H1 (cell line): ENCODE data around the gene TRIP13. TPM values are rescaled to one million over a fixed set of nuclear protein-coding genes. Genes with fewer than 3 reads are reported as not detected.

Experiments
- ASH2L ChIP-seq: fragments of 200-600, 300-600 bp; sonication (generic); IDR thresholded peaks from one replicate; pipeline ENCODE4 v1.7.1; 2017; ENCODE audit warnings: low read length
- BCL11A ChIP-seq, 2 experiments: IDR thresholded peaks; one replicate each; pipeline ENCODE4 v1.6.1; 2011; ENCODE audit warnings: low read depth in 2 of 2, low read length in 2 of 2, mild to moderate bottlenecking in 2 of 2
- BRCA1 ChIP-seq: IDR thresholded peaks from 2 replicates; pipeline ENCODE4 v1.6.1; 2012; ENCODE audit warnings: low read depth, low read length, improper control_type of control experiment
- CHD1 ChIP-seq: IDR thresholded peaks from 2 replicates; pipeline ENCODE4 v1.6.1; 2012; ENCODE audit warnings: low read depth, low read length, improper control_type of control experiment
- CHD2 ChIP-seq: IDR thresholded peaks from 2 replicates; pipeline ENCODE4 v1.6.1; 2012; ENCODE audit warnings: low read length, improper control_type of control experiment
- HDAC2 ChIP-seq, 2 experiments: fragments of 300-600 bp in 1 of 2; sonication (generic) in 1 of 2; IDR thresholded peaks; 2 replicates each; pipeline ENCODE4 v1.6.1; 2011 to 2012; ENCODE audit warnings: low read depth in 2 of 2, low read length in 2 of 2, mild to moderate bottlenecking in 2 of 2, moderate library complexity in 2 of 2, borderline replicate concordance in 1 of 2, inconsistent platforms in 1 of 2
- JUN ChIP-seq: IDR thresholded peaks from 2 replicates; pipeline ENCODE4 v1.6.1; 2011; ENCODE audit warnings: low read depth, mild to moderate bottlenecking, improper control_type of control experiment, low read length
- KDM4A ChIP-seq: IDR thresholded peaks from one replicate; pipeline ENCODE4 v1.7.1; 2012; ENCODE audit warnings: low read depth, mild to moderate bottlenecking, moderate library complexity, low read length, inconsistent platforms; ENCODE audit not compliant: severe bottlenecking
- MAFK ChIP-seq: IDR thresholded peaks from 2 replicates; pipeline ENCODE4 v1.6.1; 2012; ENCODE audit warnings: low read depth, mild to moderate bottlenecking, improper control_type of control experiment, low read length
- NANOG ChIP-seq: IDR thresholded peaks from 2 replicates; pipeline ENCODE4 v1.6.1; 2011; ENCODE audit warnings: low read length, low read depth, mild to moderate bottlenecking, inconsistent platforms; ENCODE audit not compliant: insufficient read depth, poor library complexity, severe bottlenecking
- RBBP5 ChIP-seq: IDR thresholded peaks from 2 replicates; pipeline ENCODE4 v1.7.1; 2012; ENCODE audit warnings: low read depth, mild to moderate bottlenecking, inconsistent platforms, low read length, moderate library complexity, borderline replicate concordance
- RNF2 ChIP-seq: fragments of 200-900, 300-1000 bp; sonication (generic); IDR thresholded peaks from 2 replicates; pipeline ENCODE4 v1.7.1; 2016; ENCODE audit warnings: borderline replicate concordance, low read depth, mild to moderate bottlenecking, antibody characterized with exemption, low read length; ENCODE audit not compliant: poor library complexity, severe bottlenecking; ENCODE audit errors: missing control alignments
- SAP30 ChIP-seq: fragments of 300-600 bp; sonication (generic); IDR thresholded peaks from 2 replicates; pipeline ENCODE4 v1.7.1; 2012; ENCODE audit warnings: low read length, moderate library complexity, mild to moderate bottlenecking, inconsistent platforms; ENCODE audit not compliant: insufficient read depth, insufficient replicate concordance
- SIN3A ChIP-seq, 2 experiments: IDR thresholded peaks in 1 of 2; conservative IDR thresholded peaks in 1 of 2; 2 replicates each; pipeline ENCODE4 v1.6.1; 2011 to 2012; ENCODE audit warnings: low read length in 2 of 2, improper control_type of control experiment in 1 of 2, low read depth in 1 of 2, mild to moderate bottlenecking in 1 of 2
- SIX5 ChIP-seq: IDR thresholded peaks from 2 replicates; pipeline ENCODE4 v1.6.1; 2011; ENCODE audit warnings: mild to moderate bottlenecking, low read depth, low read length
- SRF ChIP-seq: IDR thresholded peaks from 2 replicates; pipeline ENCODE4 v1.6.1; 2011; ENCODE audit warnings: mild to moderate bottlenecking, low read depth, low read length, moderate library complexity
- TAF7 ChIP-seq: optimal IDR thresholded peaks from 2 replicates; pipeline ENCODE3; 2011; ENCODE audit warnings: low read depth, mild to moderate bottlenecking, inconsistent platforms, low read length, moderate library complexity, borderline replicate concordance
- polyA plus RNA-seq, 7 experiments: library from polyadenylated mRNA; depleted of rRNA in 3 of 7; stranded (reverse) in 5 of 7; unstranded in 2 of 7; fragments of >200 nt in 5 of 7; fragments of 200-250 nt in 2 of 7; gene quantifications; 1 replicate in 5 of 7; 2 replicates in 1 of 7; 4 replicates in 1 of 7; pipeline versions ENCODE4 v1.2.1 to v1.2.3, GENCODE V29; 2011 to 2013; ENCODE audit warnings: missing spikeins in 2 of 7, mixed read lengths in 2 of 7
- total RNA-seq: library from RNA; stranded (reverse); fragmentation: NEBNext Ultra II Directional; extraction: Animal tissue kit (Norgen Biotek cat#: 25700); gene quantifications from 2 replicates; pipeline ENCODE4 v1.2.1, GENCODE V29; 2021
- TF ChIP-seq, protein P1 (sequence below), 3 experiments: IDR thresholded peaks; 1 replicate in 2 of 3; 2 replicates in 1 of 3; pipeline versions ENCODE4 v1.5.1 to v1.6.1; 2011; ENCODE audit warnings: low read length in 3 of 3, mild to moderate bottlenecking in 3 of 3, inconsistent platforms in 2 of 3, low read depth in 1 of 3, moderate library complexity in 1 of 3; ENCODE audit not compliant: insufficient read depth in 1 of 3; ENCODE audit errors: control extremely low read depth in 1 of 3
- TF ChIP-seq, protein P2 (sequence below): IDR thresholded peaks from 2 replicates; pipeline ENCODE4 v1.6.1; 2011; ENCODE audit warnings: low read length, improper control_type of control experiment

The TRIP13 gene
- total and polyA plus RNA-seq, 2 of the 8 experiments (the other 6 are each of a cell fraction or from before 2014, with no cell fraction given): 20.0 to 39.2 TPM

DNA sequence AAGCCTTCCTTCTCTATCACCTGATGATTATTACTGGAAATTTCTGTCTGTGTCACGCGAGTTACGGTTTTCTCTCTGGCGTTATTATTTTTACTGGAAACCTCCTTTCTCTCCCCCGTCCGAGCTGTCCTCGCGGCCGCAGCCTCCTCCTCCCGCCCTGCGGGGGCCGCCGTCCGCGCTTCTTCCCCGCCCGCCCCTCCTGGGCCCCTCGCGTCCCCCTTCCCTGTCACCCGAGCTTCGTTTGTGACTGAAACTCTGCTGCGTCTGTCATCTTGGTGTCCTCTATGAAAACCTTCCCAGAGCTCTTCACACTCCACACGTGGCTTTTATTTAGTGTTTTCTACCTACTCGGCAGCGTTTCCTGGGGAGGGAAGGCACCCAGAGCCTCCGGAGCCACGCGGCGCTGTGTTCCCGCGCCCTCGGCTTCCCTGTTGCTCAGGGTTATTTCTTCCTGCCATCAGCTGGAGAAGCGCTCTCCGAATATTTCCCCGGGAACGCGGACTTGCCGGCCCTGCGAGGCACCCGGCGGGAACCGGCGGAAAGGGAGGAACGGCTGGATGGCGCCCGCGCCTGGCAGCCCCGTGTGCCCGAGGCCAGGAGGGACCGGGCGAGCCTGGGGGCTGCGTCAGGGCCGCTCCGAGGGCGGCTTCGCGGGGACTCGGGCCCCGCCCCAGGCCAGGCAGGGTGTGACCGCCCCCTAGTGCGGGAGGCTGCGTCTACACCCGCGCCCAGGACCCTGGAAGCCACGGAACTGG lies 33.9 kb downstream of the TRIP13 start (continued):
- no peak for TF ChIP-seq SRF
- peak in 1 of 2 experiments; percentile 27; a peak in 1 of 4 replicates for TF ChIP-seq HDAC2 (IDR thresholded peaks at IDR 0.05; ENCODE audit: borderline replicate concordance in 1 of 2, low read depth in 2 of 2, low read length in 2 of 2)
- TF ChIP-seq TAF7: no peak
- TF ChIP-seq, protein P1, sequence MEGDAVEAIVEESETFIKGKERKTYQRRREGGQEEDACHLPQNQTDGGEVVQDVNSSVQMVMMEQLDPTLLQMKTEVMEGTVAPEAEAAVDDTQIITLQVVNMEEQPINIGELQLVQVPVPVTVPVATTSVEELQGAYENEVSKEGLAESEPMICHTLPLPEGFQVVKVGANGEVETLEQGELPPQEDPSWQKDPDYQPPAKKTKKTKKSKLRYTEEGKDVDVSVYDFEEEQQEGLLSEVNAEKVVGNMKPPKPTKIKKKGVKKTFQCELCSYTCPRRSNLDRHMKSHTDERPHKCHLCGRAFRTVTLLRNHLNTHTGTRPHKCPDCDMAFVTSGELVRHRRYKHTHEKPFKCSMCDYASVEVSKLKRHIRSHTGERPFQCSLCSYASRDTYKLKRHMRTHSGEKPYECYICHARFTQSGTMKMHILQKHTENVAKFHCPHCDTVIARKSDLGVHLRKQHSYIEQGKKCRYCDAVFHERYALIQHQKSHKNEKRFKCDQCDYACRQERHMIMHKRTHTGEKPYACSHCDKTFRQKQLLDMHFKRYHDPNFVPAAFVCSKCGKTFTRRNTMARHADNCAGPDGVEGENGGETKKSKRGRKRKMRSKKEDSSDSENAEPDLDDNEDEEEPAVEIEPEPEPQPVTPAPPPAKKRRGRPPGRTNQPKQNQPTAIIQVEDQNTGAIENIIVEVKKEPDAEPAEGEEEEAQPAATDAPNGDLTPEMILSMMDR (IDR thresholded peaks at IDR 0.05; ENCODE audit: control extremely low read depth in 1 of 3, insufficient read depth in 1 of 3, low read depth in 1 of 3, low read length in 3 of 3): peak; percentile 46 to 52 (median 48)
- TF ChIP-seq RBBP5: 0 out of 2 replicates have a peak, but pooled peaks have one; percentile 39
- TF ChIP-seq SIN3A (conservative IDR thresholded peaks at IDR 0.05 in 1 of 2, IDR thresholded peaks at IDR 0.05 in 1 of 2; ENCODE audit: low read depth in 1 of 2, low read length in 2 of 2): no peak
- TF ChIP-seq SIX5: no peak
- TF ChIP-seq BRCA1: no peak
- TF ChIP-seq RNF2: no peak
- no peak for TF ChIP-seq SAP30
- TF ChIP-seq NANOG: no peak
- TF ChIP-seq CHD1: no peak
- TF ChIP-seq KDM4A: peak; percentile 59
- no peak for TF ChIP-seq MAFK
- no peak for TF ChIP-seq JUN
- TF ChIP-seq ASH2L: no peak
- no peak for TF ChIP-seq BCL11A (IDR thresholded peaks at IDR 0.05; ENCODE audit: low read depth in 2 of 2, low read length in 2 of 2)
- TF ChIP-seq, protein P2, sequence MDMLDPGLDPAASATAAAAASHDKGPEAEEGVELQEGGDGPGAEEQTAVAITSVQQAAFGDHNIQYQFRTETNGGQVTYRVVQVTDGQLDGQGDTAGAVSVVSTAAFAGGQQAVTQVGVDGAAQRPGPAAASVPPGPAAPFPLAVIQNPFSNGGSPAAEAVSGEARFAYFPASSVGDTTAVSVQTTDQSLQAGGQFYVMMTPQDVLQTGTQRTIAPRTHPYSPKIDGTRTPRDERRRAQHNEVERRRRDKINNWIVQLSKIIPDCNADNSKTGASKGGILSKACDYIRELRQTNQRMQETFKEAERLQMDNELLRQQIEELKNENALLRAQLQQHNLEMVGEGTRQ: no peak
- no peak for TF ChIP-seq CHD2
